Karpas-422 (cell line): ENCODE results near the gene MT1B. TPM values are rescaled to one million over a fixed set of nuclear protein-coding genes. Genes with fewer than 3 reads are reported as not detected.
A peak's percentile ranks its signal among the peaks of the same experiment; 100 is the strongest.

Source experiments
- DNase-seq: peaks from one replicate; pipeline ENCODE4 v3.0.0-alpha.2; 2015
- H2AFZ ChIP-seq: fragments of 200-600 bp; sonication (generic); 2 replicates; pipeline ENCODE4 v1.6.1; 2014; ENCODE audit warnings: antibody characterized with exemption, low read length, mixed read lengths
- H3K27ac ChIP-seq: fragments of 200-600 bp; sonication (generic); 2 replicates; pipeline ENCODE4 v1.5.1; 2014; ENCODE audit warnings: mild to moderate bottlenecking, low read length, moderate library complexity
- H3K27me3 ChIP-seq: fragments of 200-600 bp; sonication (generic); 2 replicates; pipeline ENCODE4 v1.6.1; 2014; ENCODE audit warnings: low read length, mixed read lengths
- H3K36me3 ChIP-seq: fragments of 200-600 bp; sonication (generic); 2 replicates; pipeline ENCODE4 v1.6.1; 2014; ENCODE audit warnings: low read length, mixed read lengths; ENCODE audit not compliant: insufficient read depth
- H3K4me1 ChIP-seq: fragments of 200-600 bp; sonication (generic); 2 replicates; pipeline ENCODE4 v1.6.1; 2014; ENCODE audit warnings: mild to moderate bottlenecking, low read length, mixed read lengths
- H3K4me2 ChIP-seq: fragments of 200-600 bp; sonication (generic); 2 replicates; pipeline ENCODE4 v1.6.1; 2014; ENCODE audit warnings: low read length, low read depth, mild to moderate bottlenecking; ENCODE audit not compliant: poor library complexity, severe bottlenecking
- H3K4me3 ChIP-seq: fragments of 200-600 bp; sonication (generic); 2 replicates; pipeline ENCODE4 v1.5.1; 2014; ENCODE audit warnings: mild to moderate bottlenecking, antibody characterized with exemption, low read length, mixed read lengths
- H3K79me2 ChIP-seq: fragments of 200-600 bp; sonication (generic); 2 replicates; pipeline ENCODE4 v1.6.1; 2014; ENCODE audit warnings: mild to moderate bottlenecking, low read length, mixed read lengths
- H3K9ac ChIP-seq: fragments of 200-600 bp; sonication (generic); 2 replicates; pipeline ENCODE4 v1.6.0; 2014; ENCODE audit warnings: low read length
- H3K9me2 ChIP-seq: fragments of 200-600 bp; sonication (generic), shearing (Covaris generic); replicated peaks from 2 replicates; pipeline ENCODE4 v1.6.0; 2014; ENCODE audit warnings: mild to moderate bottlenecking, low read length, moderate library complexity; ENCODE audit not compliant: insufficient read depth
- H3K9me3 ChIP-seq: fragments of 300-700, 200-600 bp; sonication (generic); 2 replicates; pipeline ENCODE4 v1.6.1; 2014; ENCODE audit warnings: low read length, mixed read lengths
- H4K20me1 ChIP-seq: fragments of 200-600 bp; sonication (generic); 2 replicates; pipeline ENCODE4 v1.6.1; 2014; ENCODE audit warnings: mild to moderate bottlenecking, antibody characterized with exemption, low read length, low read depth; ENCODE audit not compliant: insufficient read depth
- total RNA-seq: library from RNA; depleted of rRNA; stranded (reverse); fragments of >200 nt; shearing (Covaris generic); gene quantifications from 2 replicates; pipeline ENCODE4 v1.2.3, GENCODE V29; 2014; ENCODE audit warnings: low replicate concordance

The MT1B gene
- total RNA-seq, 1 experiment from 2014 or later: 2.7 TPM

DNA sequence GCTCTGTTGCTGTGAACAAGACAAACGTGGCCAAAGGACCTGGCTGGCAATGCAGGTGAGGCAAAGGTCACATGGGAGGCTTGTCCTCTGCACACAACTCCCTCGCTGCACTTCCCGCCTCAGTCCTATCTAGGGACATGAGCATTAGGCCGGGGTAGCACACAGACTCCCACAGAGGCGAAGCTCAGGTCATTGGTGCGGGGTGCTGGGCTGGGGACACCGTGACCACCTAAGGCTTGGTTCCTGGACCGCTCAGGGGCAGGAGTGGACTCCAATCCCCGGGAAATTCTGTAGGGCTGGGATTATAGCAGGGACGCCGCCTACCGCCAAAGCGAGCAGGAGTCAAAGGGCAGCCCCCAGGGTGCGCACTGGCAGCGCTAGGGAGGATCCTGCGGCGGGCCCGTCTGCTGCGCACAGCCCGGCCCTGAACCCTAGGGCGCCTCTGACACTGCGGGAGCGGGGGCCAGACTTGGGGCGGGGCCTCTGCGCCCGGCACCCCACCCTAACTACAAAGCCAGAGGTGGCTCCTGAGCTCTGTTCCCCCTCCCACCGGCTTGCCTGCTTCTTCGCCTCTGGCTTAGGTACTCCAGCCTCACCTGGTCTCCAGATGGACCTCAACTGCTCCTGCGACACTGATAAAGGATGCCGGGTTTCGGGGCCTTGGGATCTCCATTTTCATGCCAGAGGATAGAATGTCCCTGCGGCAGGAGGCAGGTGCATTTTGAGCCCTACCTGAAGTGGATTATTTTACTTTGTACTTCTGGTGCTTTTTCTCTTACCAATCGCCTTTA is 3.9 kb upstream of the MT1B start:
- H3K4me3 ChIP-seq: no peak overlapping the region
- no peak overlapping the region for H3K4me2 ChIP-seq
- H3K27ac ChIP-seq: no peak overlapping the region
- H4K20me1 ChIP-seq: no peaks in the 10 kb centered on the region
- H3K27me3 ChIP-seq: no peaks in the 10 kb centered on the region
- no peak overlapping the region for H3K9ac ChIP-seq
- no peak overlapping the region for H2AFZ ChIP-seq
- H3K79me2 ChIP-seq: no peaks in the 10 kb centered on the region
- H3K36me3 ChIP-seq: no peaks in the 10 kb centered on the region
- H3K4me1 ChIP-seq: peaks cover 53% of the 10 kb centered on the region
- no peak for DNase-seq
- no peaks in the 10 kb centered on the region for H3K9me3 ChIP-seq
- H3K9me2 ChIP-seq: no peaks in the 10 kb centered on the region

DNA sequence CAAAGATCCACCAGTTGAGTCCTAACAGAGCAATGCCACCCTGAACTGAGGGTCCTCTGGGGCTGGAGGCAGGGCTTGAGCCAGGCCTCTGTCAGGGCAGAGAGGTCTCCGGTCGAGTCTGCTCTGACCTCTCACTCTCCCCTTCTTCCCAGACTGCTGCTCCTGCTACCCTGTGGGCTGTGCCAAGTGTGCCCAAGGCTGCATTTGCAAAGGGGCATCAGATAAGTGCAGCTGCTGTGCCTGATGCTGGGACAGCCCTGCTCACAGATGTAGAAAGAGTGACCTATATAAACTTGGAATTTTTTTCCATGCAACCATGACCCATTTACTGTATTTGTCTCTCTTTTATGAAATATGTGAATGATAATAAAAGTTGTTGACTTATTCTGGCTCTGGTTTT is 2.4 kb upstream of the MT1B start:
- Histone ChIP-seq H3K4me2 (no peak overlapping the region), H4K20me1 (no peaks in the 10 kb centered on the region), H3K9me2 (no peaks in the 10 kb centered on the region), H3K9me3 (no peaks in the 10 kb centered on the region), H3K27me3 (no peaks in the 10 kb centered on the region), H3K27ac (no peak overlapping the region), H3K79me2 (no peaks in the 10 kb centered on the region), H2AFZ (no peak overlapping the region), H3K9ac (no peak overlapping the region), H3K36me3 (no peaks in the 10 kb centered on the region), H3K4me1 (peaks cover 55% of the 10 kb centered on the region), H3K4me3 (no peak overlapping the region)
- DNase-seq: no peak

DNA sequence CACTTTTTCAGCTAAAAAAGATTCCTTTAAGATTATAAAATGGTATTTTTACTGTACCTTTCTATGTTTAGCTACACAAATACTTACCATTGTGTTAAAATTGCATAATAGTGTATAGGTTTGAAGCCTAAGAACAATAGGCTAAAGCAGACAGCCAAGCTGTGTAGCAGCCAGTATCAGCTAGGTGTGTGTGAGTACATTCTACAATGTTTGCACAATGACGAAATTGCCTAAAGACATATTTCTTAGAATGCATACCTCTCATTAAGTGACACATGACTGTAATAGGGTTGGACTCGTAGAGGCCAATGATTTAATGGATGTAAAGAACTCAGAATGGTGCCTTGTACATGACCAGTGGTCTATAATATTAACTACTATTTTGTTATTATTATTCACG is 1.9 kb upstream of the MT1B start:
- H3K4me3 ChIP-seq: no peak overlapping the region
- H2AFZ ChIP-seq: no peak overlapping the region
- H3K9me2 ChIP-seq: no peaks in the 10 kb centered on the region
- H3K27ac ChIP-seq: no peak overlapping the region
- DNase-seq: no peak
- H3K4me1 ChIP-seq: peaks cover 52% of the 10 kb centered on the region
- H3K79me2 ChIP-seq: no peaks in the 10 kb centered on the region
- H4K20me1 ChIP-seq: no peaks in the 10 kb centered on the region
- no peak overlapping the region for H3K9ac ChIP-seq
- no peaks in the 10 kb centered on the region for H3K9me3 ChIP-seq
- H3K36me3 ChIP-seq: no peaks in the 10 kb centered on the region
- no peaks in the 10 kb centered on the region for H3K27me3 ChIP-seq
- H3K4me2 ChIP-seq: no peak overlapping the region

GRCh38 chr16:56652600-56652999 is 914 bp downstream of the MT1B start:
- H3K4me2 ChIP-seq: peak overlapping the region; percentile 76
- peak overlapping the region; percentile 18; the same call in 1 of the 2 replicates for H2AFZ ChIP-seq
- H3K9me3 ChIP-seq: no peaks in the 10 kb centered on the region
- H3K9me2 ChIP-seq: no peaks in the 10 kb centered on the region
- no peaks in the 10 kb centered on the region for H3K36me3 ChIP-seq
- H3K27me3 ChIP-seq: no peaks in the 10 kb centered on the region
- peaks cover 37% of the 10 kb centered on the region for H3K4me1 ChIP-seq
- H4K20me1 ChIP-seq: no peaks in the 10 kb centered on the region
- no peaks in the 10 kb centered on the region for H3K79me2 ChIP-seq
- H3K4me3 ChIP-seq: peak overlapping the region; percentile 37; the same call in 1 of the 2 replicates
- H3K27ac ChIP-seq: peak overlapping the region; percentile 85; the same call in 1 of the 2 replicates
- no peak for DNase-seq
- peak overlapping the region; percentile 55 for H3K9ac ChIP-seq

- Histone ChIP-seq H3K9ac (peak overlapping the region; percentile 55), H3K27me3 (no peaks in the 10 kb centered on the region), H3K9me3 (no peaks in the 10 kb centered on the region), H3K36me3 (no peaks in the 10 kb centered on the region), H4K20me1 (no peaks in the 10 kb centered on the region), H3K9me2 (no peaks in the 10 kb centered on the region), H3K4me1 (peaks cover 40% of the 10 kb centered on the region), H3K4me3 (peak overlapping the region; percentile 37), H2AFZ (peak overlapping the region; percentile 18; the same call in 1 of the 2 replicates), H3K27ac (peak overlapping the region; percentile 85), H3K79me2 (no peaks in the 10 kb centered on the region), H3K4me2 (peak overlapping the region; percentile 76)
- DNase-seq: peak; percentile 89
Measured at GRCh38 chr16:56653218-56653617, 1.5 kb downstream of the MT1B start.

- peak; percentile 87 for DNase-seq
- peak within 1 kb of the TSS; percentile 78; the same call in 1 of the 2 replicates for H2AFZ ChIP-seq
Measured at GRCh38 chr16:56657555-56658326, 6.1 kb downstream of the MT1B start, which contains the start of gene MT1F. Gene MT1F (plus strand): TSS chr16:56657959. CDS start chr16:56658059, 100 bp downstream.

GRCh38 chr16:56658327-56658875 is 6.7 kb downstream of the MT1B start:
- H3K27ac ChIP-seq: no peak overlapping the region
- H3K9ac ChIP-seq: peak overlapping the region; percentile 71
- peak overlapping the region; percentile 84 for H3K4me2 ChIP-seq
- no peaks in the 10 kb centered on the region for H4K20me1 ChIP-seq
- no peak for DNase-seq
- H3K27me3 ChIP-seq: no peaks in the 10 kb centered on the region
- no peaks in the 10 kb centered on the region for H3K79me2 ChIP-seq
- peaks cover 36% of the 10 kb centered on the region for H3K4me1 ChIP-seq
- H3K4me3 ChIP-seq: peak overlapping the region; percentile 73
- peak overlapping the region; percentile 78; the same call in 1 of the 2 replicates for H2AFZ ChIP-seq
- no peaks in the 10 kb centered on the region for H3K9me3 ChIP-seq
- H3K36me3 ChIP-seq: no peaks in the 10 kb centered on the region
- no peaks in the 10 kb centered on the region for H3K9me2 ChIP-seq

More at GRCh38 chr16:56657555-56658326, 6.1 kb downstream of the MT1B start, which contains the start of gene MT1F:
- no peaks in the 10 kb centered on the region for H3K9me2 ChIP-seq
- H4K20me1 ChIP-seq: no peaks in the 10 kb centered on the region
- peak within 1 kb of the TSS; percentile 71 for H3K9ac ChIP-seq
- no peaks in the 10 kb centered on the region for H3K79me2 ChIP-seq
- H3K4me1 ChIP-seq: peaks cover 42% of the 10 kb centered on the region
- H3K4me3 ChIP-seq: peak within 1 kb of the TSS; percentile 73
- no peaks in the 10 kb centered on the region for H3K36me3 ChIP-seq
- H3K4me2 ChIP-seq: peak within 1 kb of the TSS; percentile 84
- H3K27me3 ChIP-seq: no peaks in the 10 kb centered on the region
- H3K27ac ChIP-seq: no peak within 1 kb of the TSS
- no peaks in the 10 kb centered on the region for H3K9me3 ChIP-seq
